ENCODE data around the gene GSK3A.
A peak's percentile ranks its signal among the peaks of the same experiment; 100 is the strongest.

GSK3A gene

DNA sequence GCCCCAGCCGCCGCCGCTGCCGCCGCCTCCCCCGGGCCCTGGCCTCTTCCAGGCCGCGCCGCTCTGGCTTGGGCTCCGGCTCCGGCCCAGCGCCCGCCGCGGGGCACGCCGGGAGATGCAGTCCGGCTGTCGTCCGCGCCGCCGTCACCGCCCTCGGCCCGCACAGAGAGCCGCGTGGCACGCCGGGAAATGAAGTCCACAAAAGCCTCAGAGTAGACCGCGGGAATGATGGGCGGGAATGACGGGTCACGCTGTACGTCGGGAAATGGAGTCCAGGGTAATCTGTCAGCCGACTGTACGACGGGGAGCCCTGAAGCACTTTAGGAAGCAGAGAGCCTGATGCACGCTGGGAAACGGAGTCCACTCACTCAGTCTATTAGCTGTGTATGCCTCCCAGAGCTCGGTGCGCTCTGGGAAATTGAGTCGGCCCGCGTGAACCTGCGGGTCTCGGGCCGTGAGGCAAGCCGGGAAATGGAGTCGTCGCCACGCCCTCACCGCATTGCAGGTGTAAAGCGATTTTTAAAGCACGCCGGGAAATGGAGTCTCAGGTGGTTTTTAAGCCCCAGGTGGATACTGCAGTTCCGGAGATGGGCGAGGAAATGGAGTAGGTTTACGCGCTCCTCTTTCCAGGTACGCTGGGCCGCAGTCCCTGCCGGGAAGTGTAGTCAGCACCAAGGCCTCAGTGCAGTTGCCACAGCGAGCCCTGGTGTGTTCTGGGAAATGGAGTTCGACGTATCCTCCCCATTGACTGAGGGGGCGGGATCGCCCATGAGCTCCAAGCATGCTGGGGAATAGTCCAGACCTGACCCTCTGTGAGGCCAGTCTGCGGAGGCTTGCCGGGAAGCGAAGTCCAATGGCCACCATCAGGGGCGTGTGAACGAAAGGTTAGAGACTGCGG lies at the start of gene GSK3A:
GSK3A (minus strand) TSS at position 91 of the 898 bp plus-strand sequence. CDS start 137 bp downstream, outside the sequence.
- peak; percentile 94 for DNase-seq (ENCODE audit: low read depth)

DNA sequence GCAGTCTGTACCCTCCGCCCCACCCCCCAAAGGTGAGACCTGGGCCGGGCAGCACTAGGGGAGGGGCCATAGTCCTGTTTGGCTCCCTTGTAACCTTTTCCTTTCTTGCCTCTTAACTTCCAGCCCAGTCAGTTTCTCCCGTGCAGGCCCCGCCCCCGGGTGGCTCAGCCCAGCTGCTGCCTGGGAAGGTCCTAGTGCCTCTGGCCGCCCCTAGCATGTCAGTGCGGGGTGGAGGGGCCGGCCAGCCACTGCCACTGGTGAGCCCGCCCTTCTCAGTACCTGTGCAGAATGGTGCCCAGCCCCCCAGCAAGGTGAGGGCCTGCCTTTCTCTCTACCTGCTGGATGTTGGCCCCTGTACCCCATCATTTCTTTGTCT lies 49.0 kb upstream of the GSK3A start:
- no peak for DNase-seq (ENCODE audit: low read depth)

DNA sequence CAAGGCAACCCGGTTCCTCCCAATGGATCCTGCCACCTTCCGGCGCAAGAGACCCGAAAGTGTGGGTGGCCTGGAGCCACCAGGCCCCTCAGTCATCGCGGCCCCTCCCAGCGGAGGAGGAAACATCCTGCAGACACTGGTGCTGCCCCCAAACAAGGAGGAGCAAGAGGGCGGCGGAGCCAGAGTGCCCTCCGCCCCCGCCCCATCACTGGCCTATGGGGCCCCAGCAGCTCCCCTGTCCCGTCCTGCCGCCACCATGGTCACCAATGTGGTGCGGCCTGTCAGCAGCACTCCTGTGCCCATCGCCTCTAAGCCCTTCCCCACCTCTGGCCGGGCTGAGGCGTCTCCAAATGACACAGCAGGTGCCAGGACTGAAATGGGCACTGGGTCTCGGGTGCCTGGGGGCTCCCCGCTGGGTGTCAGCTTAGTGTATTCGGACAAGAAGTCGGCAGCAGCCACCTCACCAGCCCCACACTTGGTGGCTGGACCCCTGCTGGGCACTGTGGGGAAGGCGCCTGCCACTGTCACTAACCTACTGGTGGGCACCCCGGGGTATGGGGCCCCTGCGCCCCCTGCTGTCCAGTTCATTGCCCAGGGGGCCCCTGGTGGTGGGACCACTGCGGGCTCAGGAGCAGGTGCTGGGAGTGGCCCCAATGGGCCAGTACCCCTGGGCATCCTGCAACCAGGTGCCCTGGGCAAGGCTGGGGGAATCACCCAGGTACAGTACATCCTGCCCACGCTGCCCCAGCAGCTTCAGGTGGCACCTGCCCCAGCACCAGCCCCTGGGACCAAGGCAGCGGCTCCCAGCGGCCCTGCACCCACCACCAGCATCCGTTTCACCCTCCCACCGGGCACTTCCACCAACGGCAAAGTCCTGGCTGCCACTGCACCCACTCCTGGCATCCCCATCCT lies 48.4 kb upstream of the GSK3A start:
- DNase-seq (ENCODE audit: low read depth) = no peak

DNA sequence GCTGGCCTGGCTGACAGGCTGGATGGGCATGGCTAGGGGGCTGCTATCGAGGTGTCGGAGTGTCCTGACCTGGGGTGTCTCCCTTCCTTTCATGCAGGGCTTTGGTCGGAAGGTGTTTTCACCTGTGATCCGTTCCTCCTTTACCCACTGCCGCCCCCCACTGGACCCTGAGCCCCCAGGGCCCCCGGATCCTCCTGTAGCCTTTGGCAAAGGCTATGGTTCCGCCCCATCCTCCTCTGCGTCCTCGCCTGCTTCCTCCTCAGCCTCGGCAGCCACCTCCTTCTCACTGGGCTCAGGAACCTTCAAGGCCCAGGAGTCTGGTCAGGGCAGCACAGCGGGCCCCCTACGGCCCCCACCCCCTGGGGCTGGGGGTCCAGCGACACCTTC lies 47.7 kb upstream of the GSK3A start:
- no peak for DNase-seq (ENCODE audit: low read depth)

DNA sequence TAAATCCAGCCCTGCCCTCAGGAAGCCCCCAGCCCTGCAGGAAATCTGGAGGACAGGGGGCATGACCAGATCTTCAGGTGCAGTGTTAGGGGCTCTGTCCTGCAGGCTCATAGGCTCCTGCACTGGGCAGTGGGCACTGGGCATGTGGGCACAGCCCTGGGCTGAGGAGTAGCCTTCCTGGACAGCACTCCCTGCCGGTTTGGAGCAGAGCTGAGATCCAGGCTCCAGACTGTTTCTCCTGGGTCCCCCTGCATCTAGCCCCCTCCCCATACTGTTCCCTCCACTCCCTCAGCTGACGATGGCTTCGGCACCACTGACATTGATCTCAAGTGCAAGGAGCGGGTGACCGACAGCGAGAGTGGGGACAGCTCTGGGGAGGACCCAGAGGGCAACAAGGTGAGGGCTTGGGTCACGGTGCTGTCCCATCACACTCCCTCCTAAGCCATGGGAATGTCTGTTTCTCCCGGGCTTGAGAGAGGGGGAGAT lies 47.2 kb upstream of the GSK3A start:
- DNase-seq (ENCODE audit: low read depth) = no peak

DNA sequence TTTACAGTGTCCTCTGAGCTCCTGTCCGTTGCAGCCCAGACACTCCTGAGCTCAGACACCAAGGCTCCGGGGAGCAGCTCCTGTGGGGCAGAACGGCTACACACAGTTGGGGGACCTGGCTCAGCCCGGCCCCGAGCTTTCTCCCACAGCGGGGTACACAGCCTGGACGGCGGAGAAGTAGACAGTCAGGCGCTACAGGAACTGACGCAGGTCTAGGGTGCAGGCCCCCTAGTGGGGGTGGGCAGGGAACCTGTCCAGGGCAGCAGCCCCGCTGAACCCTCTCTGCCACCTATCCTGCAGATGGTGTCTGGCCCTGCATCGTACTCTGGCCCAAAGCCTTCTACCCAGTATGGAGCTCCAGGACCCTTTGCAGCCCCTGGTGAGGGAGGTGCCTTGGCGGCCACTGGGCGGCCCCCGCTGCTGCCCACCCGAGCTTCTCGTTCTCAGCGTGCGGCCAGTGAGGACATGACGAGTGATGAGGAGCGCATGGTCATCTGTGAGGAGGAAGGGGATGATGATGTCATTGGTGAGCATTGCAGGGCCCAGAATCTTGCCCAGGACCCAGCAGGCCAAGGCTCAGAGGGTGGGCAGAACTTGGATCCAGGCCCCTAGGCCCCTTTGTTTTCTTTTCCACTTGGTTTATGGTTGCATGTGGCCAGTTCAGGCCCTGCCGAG lies 46.6 kb upstream of the GSK3A start:
- DNase-seq (ENCODE audit: low read depth) = no peak

DNA sequence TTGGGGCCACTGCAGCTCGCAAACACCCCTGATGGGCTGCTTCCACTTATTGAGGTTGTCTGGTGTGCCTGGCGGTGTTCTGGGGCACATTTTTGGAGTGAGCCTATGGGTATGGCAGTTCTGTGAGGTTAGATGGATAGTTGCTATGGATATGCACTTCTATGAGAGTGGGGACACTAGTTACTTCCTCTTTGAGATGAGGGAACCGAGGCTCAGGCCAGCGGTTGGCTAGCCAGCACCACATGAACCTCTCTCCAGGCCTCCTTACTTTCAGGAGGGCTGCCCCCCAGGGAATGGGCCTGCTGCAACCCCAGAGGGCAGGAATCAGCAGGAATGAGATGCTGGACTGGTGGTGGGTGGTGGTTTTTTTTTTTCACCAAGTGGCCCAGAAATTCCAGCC lies 46.0 kb upstream of the GSK3A start:
- no peak for DNase-seq (ENCODE audit: low read depth)

DNA sequence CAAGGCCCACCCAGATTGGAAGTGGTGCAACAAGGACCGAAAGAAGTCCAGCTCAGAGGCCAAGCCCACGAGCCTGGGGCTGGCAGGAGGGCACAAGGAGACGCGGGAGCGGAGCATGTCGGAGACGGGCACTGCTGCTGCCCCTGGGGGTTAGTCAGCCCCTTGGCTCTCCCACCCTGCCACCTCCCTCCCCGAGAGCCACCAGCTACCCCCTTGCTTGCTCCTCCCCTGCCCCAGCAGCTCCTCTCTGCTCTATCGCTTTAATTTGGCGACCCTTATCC lies 45.4 kb upstream of the GSK3A start:
- DNase-seq (ENCODE audit: low read depth) = no peak

DNA sequence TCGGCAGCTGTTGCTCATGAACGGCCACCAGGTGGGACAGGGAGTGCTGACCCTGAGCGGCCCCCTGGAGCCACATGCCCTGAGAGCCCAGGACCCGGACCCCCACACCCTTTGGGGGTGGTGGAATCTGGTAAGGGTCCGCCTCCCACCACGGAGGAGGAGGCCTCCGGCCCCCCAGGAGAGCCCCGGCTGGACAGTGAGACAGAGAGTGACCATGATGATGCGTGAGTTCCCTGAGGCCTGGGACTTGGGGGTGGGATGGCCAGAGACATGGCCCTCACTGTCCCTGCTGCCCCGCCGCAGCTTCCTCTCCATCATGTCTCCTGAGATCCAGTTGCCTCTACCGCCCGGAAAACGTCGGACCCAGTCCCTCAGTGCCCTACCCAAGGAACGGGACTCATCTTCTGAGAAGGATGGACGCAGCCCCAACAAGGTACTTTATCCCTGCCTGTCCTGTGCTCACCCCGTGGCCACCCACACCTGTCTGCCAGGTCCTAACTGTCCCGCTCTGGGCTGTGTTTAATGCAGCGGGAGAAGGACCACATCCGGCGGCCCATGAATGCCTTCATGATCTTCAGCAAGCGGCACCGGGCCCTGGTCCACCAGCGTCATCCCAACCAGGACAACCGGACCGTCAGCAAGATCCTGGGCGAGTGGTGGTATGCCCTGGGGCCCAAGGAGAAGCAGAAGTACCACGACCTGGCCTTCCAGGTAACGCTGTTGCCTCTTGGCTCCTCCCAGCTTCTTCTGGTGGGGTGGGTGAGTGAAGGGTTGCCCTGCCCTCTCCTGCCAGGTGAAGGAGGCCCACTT lies 44.8 kb upstream of the GSK3A start:
- DNase-seq (ENCODE audit: low read depth) = no peak

DNA sequence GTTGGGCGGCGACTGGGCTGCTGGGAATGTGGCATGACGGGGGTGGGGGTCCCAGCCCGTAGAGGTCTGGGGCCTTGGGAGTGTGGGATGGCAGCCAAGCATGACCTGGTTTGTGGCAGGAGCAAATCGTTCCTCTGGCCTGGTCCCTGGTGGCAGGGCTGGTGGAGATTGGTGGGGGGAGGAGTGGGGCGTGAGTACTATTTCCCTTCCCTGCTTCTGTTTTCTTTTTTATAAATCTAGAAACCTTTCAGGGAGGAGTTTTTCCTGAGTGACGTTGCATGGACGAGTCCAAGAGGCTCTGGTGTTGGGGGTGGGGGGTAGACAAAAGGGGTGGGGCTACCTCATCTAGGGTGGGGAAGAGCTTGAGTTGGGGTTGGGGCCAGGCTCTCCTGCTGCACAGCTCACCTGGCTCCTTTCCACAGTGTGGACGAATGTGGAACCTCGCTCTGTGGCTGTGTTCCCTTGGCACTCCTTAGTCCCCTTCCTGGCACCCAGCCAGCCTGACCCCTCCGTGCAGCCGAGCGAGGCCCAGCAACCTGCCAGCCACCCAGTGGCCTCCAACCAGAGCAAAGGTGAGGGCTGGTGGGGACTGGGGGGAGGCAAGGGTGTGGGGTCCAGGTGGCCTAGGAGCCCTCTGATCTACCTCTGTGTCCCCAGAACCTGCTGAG lies 44.1 kb upstream of the GSK3A start:
- no peak for DNase-seq (ENCODE audit: low read depth)

DNA sequence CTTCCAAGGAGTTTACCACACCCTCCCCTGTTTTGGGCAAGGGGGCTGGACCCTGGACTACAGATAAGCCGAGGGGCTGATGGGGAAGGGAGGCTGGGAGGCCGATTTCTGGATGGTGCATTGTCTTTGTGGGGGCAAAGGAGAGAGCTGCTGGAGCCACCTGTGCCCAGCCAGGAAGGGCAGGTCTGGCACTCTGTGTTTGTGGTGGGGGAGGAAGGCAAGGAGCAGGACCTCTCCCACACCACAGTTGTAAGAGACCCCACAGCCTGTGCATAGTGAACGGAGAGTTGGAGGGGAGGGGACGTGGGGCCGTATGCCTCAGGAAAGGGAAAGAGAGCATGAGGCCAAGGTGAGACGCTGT lies 43.6 kb upstream of the GSK3A start:
- DNase-seq (ENCODE audit: low read depth) = no peak

DNA sequence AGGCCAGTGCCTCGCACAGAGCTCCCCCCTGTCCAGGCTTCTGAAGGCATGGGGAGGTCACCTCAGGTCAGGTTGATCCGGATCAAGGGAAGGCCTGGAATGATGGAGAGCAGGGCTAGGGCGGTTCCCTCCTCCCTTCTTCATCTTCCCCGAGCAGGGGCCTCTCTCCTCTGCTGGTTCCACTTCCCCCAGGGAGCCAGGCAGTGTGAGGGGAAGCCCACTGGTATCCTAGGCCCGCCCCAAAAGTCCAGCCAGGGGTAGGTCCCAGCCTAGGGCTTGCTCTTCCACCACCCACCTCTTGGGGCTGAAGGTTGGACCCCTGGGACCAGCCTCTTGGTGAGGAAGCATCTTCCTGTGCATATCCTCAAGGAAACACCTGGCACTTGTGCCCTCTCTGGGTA lies 43.1 kb upstream of the GSK3A start:
- DNase-seq (ENCODE audit: low read depth) = no peak

DNA sequence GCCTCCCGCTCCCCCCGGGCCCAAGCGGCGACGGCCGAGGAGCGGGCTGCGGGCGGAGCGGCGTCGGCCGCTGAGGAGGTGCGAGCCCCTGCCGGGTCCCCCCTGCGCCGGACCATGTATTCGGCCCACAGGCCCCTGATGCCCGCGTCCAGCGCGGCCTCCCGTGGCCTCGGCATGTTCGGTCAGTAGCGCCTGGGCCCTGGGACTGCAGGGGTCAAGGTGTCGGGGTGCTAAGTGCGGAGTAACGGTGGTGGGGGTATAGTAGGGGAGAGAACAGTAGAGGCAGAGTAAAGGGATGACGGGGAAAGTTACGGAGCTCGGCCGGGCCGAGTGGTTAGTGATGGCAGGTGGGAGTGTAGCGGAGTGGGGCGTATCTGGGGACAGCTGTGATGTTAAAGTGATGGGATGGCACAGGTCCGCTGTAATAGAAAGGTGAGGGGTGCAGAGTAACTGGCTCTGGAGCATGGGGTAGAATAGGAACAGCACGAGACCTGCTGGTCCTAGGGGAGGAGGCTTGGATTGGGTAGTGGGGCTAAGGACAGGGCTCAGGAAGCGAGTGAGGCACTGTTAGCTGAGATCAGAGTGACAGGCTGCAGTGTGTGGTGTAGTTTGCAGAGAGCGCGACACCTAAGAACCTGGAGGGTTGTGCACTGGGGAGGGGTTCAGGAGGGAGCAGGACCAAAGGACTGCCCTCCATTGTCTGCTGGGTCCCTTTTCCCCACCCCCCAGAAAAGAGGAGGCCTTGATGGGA lies 42.4 kb upstream of the GSK3A start:
- no peak for DNase-seq (ENCODE audit: low read depth)

DNA sequence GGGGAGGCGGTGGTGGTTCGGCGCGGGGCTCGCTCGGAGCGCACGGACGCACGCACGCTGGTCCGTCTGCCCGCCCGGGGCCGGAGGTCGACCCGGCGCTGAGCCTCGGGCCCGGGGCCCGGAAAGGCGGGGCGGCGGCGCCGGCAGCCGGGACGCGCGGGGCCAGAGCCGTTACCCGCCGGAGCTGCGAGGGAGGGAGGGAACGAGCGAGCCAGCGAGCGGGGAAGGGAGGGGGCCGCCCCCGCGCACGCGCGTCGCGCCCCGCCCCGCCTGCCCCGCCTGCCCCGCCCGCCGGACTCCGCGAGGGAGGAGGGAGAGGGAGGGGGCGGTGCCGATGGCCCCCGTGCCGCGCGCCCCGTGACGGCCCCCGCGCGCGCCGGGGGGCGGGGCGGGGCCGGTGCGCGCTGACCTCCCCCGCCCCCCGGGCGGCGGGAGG lies 41.7 kb upstream of the GSK3A start:
- peak; percentile 83 for DNase-seq (ENCODE audit: low read depth)

DNA sequence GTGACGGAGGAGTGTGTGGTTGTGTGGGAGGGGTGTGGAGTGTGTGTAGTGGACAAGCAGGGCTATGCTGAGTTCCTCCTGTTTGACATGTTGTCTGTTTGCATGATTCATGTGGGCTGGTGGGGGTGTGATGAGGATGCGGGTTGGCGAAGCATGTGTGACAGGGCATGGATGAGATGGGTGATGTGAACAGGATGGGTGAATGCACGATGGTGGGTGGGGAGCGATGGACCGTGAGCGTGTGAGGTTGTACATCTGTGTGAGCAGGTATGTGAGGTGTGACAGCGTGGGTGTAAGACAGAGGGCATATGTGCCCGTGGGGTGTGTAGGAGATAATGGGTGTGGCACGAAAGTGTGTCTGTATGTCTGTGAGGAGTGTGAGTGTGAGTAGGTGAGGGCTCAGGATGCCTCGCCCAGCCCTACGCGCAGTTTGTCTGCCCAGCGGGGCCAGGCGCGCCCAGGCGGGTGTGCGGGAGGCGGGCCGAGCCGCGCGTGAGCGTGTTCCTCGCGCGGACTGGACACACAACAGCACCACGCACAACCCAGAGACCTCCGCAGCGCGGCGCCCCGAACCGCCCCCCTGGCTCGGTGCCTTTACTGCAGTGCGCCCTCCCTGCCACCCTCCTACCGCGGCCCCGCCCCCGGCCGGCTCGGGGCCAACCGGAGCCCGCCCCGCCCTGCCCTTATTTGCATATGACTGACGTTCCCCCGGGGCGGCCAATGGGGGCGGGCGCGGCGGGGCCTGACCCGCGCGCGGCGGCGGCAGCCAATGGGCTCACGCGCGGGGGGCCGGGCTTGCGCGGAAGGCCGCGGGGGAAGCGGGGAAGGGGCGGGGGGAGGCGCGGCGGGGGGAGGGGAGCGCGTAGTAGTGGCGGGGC lies 41.0 kb upstream of the GSK3A start:
- peak; percentile 96 for DNase-seq (ENCODE audit: low read depth)

DNA sequence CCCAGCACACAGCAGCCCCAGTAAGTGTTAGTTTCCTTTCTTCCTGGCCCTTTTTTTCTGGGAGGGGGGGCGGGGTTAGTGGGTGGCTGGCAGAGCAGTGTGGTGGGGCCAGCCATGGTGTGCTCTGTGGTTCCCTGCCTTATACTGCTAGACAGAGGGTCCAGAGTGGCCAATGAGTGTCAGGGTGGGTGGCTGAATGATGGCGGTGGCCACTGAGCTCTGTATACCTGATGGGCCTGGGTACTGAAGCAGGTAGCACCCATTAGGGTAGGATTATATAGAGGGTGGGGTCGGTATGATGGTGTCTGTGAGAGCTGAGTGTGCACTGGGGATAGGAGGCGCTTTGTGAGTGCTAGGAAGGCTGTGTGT lies 40.4 kb upstream of the GSK3A start:
- DNase-seq (ENCODE audit: low read depth) = no peak

DNA sequence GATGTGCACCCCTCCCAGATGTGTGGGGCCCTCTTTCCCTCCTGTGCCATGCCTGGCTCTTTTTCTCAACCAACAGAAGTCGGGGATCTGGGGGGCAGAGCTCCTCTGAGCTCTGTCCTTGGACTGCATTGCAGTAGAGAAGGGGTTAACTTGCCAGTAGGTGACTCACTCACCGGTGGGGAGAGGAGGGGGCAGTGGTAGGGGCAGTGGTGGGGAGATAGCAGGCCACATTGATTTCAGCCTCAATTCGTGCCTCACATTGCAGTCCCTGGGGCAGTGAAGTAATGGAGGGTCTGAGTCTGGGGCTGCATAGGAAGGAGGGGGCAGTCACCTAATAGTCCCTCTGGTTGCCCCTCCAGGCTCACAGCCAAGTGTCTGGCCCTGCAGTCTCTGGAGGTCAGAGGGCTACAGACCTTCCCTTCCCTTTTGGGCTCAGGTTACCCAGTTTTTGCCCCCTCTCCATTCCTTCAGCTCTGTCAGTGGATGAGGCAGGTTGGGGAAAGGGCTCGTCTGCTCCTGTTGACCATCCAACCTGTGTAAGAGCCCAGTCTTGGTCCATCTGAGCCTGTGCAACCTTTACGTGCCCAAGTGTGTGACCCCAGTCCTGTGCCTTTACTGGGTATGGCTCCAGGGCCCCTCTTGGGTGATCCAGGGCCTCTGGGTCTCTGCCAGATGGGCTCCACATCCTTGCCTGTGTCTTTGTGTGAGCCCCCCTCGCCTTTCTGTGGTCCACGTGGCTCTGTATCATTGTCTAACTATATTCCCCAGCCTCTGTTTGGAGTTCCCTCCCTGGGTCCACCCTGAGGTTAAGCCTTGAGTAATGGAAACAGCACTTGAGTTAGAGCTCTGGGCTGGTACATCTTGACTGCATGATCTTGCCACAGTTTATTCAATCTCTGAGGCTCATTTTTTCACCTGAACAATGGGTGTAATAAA lies 39.7 kb upstream of the GSK3A start:
- no peak for DNase-seq (ENCODE audit: low read depth)

DNA sequence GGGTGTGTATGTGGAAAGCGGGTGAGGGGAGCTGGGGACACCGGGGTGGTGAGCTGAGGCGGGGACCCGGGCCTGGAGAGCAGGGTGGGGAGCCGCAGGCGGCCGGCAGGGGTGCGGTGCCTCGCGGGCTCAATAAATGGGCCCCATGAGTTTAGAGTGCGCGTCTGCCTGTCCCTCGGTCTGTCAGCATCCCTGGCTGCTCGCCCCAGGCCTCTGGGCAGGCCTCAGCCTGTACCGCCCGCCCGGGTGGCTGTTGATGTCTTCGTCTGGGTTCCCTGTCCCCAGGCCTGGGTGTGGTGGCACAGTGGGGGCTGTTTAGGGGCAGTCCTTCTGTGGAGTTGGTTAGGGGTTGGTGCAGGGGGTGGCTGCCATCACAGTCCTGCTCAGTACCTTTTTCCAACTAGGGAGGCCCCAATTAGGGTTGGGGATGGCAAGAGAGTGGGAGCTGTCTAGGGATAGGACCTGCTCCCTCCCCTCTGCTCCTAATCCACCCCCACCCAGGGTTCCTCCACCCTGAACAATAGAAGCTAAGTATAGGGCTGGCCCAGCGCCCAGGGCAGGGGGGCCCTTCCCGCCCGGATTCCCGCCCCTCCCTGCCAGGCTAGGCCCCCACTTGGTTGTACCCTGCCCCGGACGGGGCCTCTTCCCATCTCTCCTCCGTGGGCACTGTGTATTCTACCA lies 38.9 kb upstream of the GSK3A start:
- DNase-seq (ENCODE audit: low read depth) = no peak

Measured in stimulated activated CD4-positive, alpha-beta T cell treated with anti-CD3 and anti-CD28 coated beads, Interleukin-2, amount 100 ng/mL, for 4 hours (primary cell).